Natural killer cell (primary cell): ENCODE measurements around the gene MAPK7. TPM values are rescaled to one million over a fixed set of nuclear protein-coding genes. Genes with fewer than 3 reads are reported as not detected.

ENCODE experiments used
- ATAC-seq, 3 donors: fragments of 150-1000 bp in 2 of 3; fragments of 200-7000 bp in 1 of 3; cut with Tn5 transposase; 1 replicate in 1 of 3; 2 replicates in 2 of 3; pipeline ENCODE4 v1.10.0; 2021; ENCODE audit warnings: mild to moderate bottlenecking in 2 of 3, moderate library complexity in 2 of 3
- DNase-seq, 2 donors: peaks; one replicate each; pipeline versions ENCODE4 v3.0.0 to v3.0.0-alpha.2; 2013 to 2021; ENCODE audit warnings: mixed read lengths in 1 of 2
- H3K27ac ChIP-seq: one replicate; pipeline ENCODE4 v1.5.1; 2013; ENCODE audit warnings: mild to moderate bottlenecking, low read length
- H3K27me3 ChIP-seq: one replicate; pipeline ENCODE4 v1.6.1; 2013; ENCODE audit warnings: low read length; ENCODE audit not compliant: control insufficient read depth, insufficient read depth
- H3K36me3 ChIP-seq: one replicate; pipeline ENCODE4 v1.6.1; 2013; ENCODE audit warnings: low read length; ENCODE audit not compliant: control insufficient read depth, insufficient read depth
- H3K4me1 ChIP-seq: one replicate; pipeline ENCODE4 v1.6.1; 2013; ENCODE audit warnings: low read length; ENCODE audit not compliant: control insufficient read depth, insufficient read depth
- H3K4me3 ChIP-seq: one replicate; pipeline ENCODE4 v1.5.1; 2013; ENCODE audit warnings: low read length
- H3K9me3 ChIP-seq: one replicate; pipeline ENCODE4 v1.6.1; 2013; ENCODE audit warnings: low read length; ENCODE audit not compliant: control insufficient read depth, insufficient read depth
- H3K27ac Mint-ChIP-seq, 2 donors: one replicate each; pipeline ENCODE4 v1.8.0; 2022; ENCODE audit warnings: mild to moderate bottlenecking in 2 of 2, mixed read lengths in 2 of 2, moderate library complexity in 1 of 2
- H3K27me3 Mint-ChIP-seq, 2 donors: one replicate each; pipeline ENCODE4 v1.8.0; 2022; ENCODE audit warnings: low read depth in 2 of 2, mixed read lengths in 2 of 2
- H3K36me3 Mint-ChIP-seq: one replicate; pipeline ENCODE4 v1.8.0; 2022; ENCODE audit warnings: mixed read lengths
- H3K4me1 Mint-ChIP-seq, 2 donors: one replicate each; pipeline ENCODE4 v1.8.0; 2022; ENCODE audit warnings: mixed read lengths in 2 of 2
- H3K4me3 Mint-ChIP-seq: one replicate; pipeline ENCODE4 v1.8.0; 2022; ENCODE audit warnings: mild to moderate bottlenecking, moderate library complexity, mixed read lengths
- H3K9me3 Mint-ChIP-seq, 2 donors: one replicate each; pipeline ENCODE4 v1.8.0; 2022; ENCODE audit warnings: mixed read lengths in 2 of 2
- CTCF ChIP-seq: fragments of 200-600 bp; IDR thresholded peaks from one replicate; pipeline ENCODE4 v1.8.0; 2022; ENCODE audit warnings: antibody characterized with exemption
- WGBS: methylation state at CpG from one replicate; pipeline ENCODE4 v1.1.7; 2013; ENCODE audit warnings: missing lambda C conversion rate; ENCODE audit not compliant: insufficient coverage; 5-methylcytosine and 5-hydroxymethylcytosine counted together
- intact Hi-C: fragments of 100-400 bp; cut with micrococcal nuclease; formaldehyde crosslinking; loops from one replicate; pipeline ENCODE4 v1.14.2; 2022
- total RNA-seq, 4 donors: library from RNA; stranded (reverse); fragments of 120-200 nt in 1 of 4; gene quantifications; one replicate each; pipeline versions ENCODE4 v1.2.3 to v1.2.4, GENCODE V29; 2013 to 2022

The MAPK7 gene
- total RNA-seq, 3 donors from 2014 or later (not counting 1 experiment from before 2014, with no cell fraction given) = 39.2 to 63.5 (median 54.1) TPM

DNA sequence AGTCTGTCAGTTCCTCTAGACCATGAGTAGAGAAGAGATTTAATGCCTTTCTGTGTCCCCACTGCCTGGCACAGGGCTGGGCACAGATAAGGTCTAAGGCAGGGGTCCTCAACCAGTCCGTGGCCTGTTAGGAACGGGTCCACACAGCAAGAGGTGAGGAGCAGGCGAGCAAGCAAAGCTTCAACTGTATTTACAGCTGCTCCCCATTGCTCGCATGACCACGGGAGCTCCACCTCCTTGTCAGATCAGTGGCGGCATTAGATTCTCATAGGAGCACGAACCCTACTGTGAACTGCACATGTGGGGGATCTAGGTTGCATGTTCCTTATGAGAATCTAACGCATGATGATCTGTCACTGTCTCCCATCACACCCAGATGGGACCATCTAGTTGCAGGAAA lies 17.5 kb upstream of the MAPK7 start:
- peak overlapping the region in 1 of 2 donors; percentile 82 for H3K27ac Mint-ChIP-seq
- intact Hi-C loops = loop anchor here (10.0 kb wide), 1 partner anchor 284 kb away; the partner anchor contains the start of gene ALDH3A2
- peaks cover 23 to 27% of the 10 kb centered on the region in 2 donors for H3K4me1 Mint-ChIP-seq
- WGBS = 91% methylated on average over 8 of the region's 8 CpGs
- no peaks in the 10 kb centered on the region for H3K36me3 Mint-ChIP-seq
- H3K27me3 ChIP-seq = no peaks in the 10 kb centered on the region
- H3K9me3 Mint-ChIP-seq = no peaks in the 10 kb centered on the region
- no peak for DNase-seq
- peaks cover 21% of the 10 kb centered on the region for H3K4me1 ChIP-seq
- no peaks in the 10 kb centered on the region for H3K36me3 ChIP-seq
- no peaks in the 10 kb centered on the region for H3K9me3 ChIP-seq
- H3K27me3 Mint-ChIP-seq = peaks cover 9 to 10% of the 10 kb centered on the region in 2 donors
- no peak overlapping the region for H3K27ac ChIP-seq
- TF ChIP-seq CTCF = no peak
- no peak overlapping the region for H3K4me3 Mint-ChIP-seq
- no peak for ATAC-seq
- H3K4me3 ChIP-seq = no peak overlapping the region

DNA sequence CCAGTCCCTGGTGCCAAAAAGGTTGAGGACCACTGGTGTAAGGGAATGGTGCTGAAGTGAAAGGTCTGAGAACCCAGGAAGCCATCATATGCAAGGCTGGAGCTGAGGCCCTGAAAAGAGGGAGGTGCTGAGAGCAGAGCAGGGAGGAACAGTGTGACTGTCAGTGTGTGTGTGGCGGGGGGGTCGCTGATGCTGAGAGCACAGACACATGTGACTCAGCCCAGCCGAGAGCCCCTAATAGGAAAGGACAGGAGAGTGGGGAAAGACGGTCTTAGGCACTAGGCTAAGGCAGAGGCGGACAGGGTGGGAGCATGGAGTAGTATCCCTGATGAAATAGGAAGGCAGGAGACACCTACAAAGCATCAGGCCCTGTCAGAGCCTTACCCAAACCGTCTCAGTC lies 17.0 kb upstream of the MAPK7 start:
- ATAC-seq (no peak), DNase-seq (no peak)
- H3K27me3 ChIP-seq = no peaks in the 10 kb centered on the region
- Mint-ChIP-seq H3K36me3 (no peaks in the 10 kb centered on the region), H3K27ac (peak overlapping the region; percentile 8 to 82), H3K27me3 (peaks cover 9 to 10% of the 10 kb centered on the region in 2 donors), H3K4me3 (peak overlapping the region; percentile 83), H3K9me3 (no peaks in the 10 kb centered on the region), H3K4me1 (peaks cover 23 to 27% of the 10 kb centered on the region in 2 donors)
- 92% methylated on average over 5 of the region's 6 CpGs for WGBS
- H3K4me3 ChIP-seq = no peak overlapping the region
- no peaks in the 10 kb centered on the region for H3K36me3 ChIP-seq
- intact Hi-C loops = loop anchor here (10.0 kb wide), 1 partner anchor 283 kb away; the partner anchor contains the start of gene ALDH3A2
- no peaks in the 10 kb centered on the region for H3K9me3 ChIP-seq
- no peak overlapping the region for H3K27ac ChIP-seq
- peaks cover 21% of the 10 kb centered on the region for H3K4me1 ChIP-seq
- no peak for TF ChIP-seq CTCF

- H3K27me3 Mint-ChIP-seq = peaks cover 9% of the 10 kb centered on the region in 2 donors
- ATAC-seq (no peak), DNase-seq (no peak)
- H3K36me3 Mint-ChIP-seq = no peaks in the 10 kb centered on the region
- no peak for TF ChIP-seq CTCF
- intact Hi-C loops = loop anchor here (1.0 to 10.0 kb wide), 4 partner anchors 16 to 405 kb away; partner anchors contain the start of genes ALDH3A2 and MAPK7
- H3K4me1 Mint-ChIP-seq = peaks cover 23 to 27% of the 10 kb centered on the region in 2 donors
- H3K27ac Mint-ChIP-seq = peak overlapping the region; percentile 8 to 82
- Histone ChIP-seq H3K4me3 (peak overlapping the region; percentile 74), H3K27ac (no peak overlapping the region), H3K4me1 (peaks cover 21% of the 10 kb centered on the region), H3K27me3 (no peaks in the 10 kb centered on the region), H3K9me3 (no peaks in the 10 kb centered on the region), H3K36me3 (no peaks in the 10 kb centered on the region)
- peak overlapping the region; percentile 67 for H3K4me3 Mint-ChIP-seq
- WGBS = 38% methylated on average over 16 of the region's 16 CpGs
- H3K9me3 Mint-ChIP-seq = no peaks in the 10 kb centered on the region
These were observed 16.4 kb upstream of the MAPK7 start for GRCh38 chr17:19361944-19362276.
